Lower lobe of right lung (tissue), 2 donors: ENCODE data around the gene RHOBTB3. TPM values are rescaled to one million over a fixed set of nuclear protein-coding genes. Genes with fewer than 3 reads are reported as not detected.
"Not testable (repeated sequence)": the region's sequence is repeated elsewhere in the genome, so short reads cannot be mapped to it uniquely, and the experiment has no call there.

Source experiments
- ATAC-seq, 2 donors: fragments of 200-7000 bp; cut with Tn5 transposase; one replicate each; pipeline ENCODE4 v1.9.1; 2020 to 2022; ENCODE audit warnings: mild to moderate bottlenecking in 2 of 2, moderate library complexity in 2 of 2
- DNase-seq: peaks from one replicate; pipeline ENCODE4 v3.0.0-alpha.2; 2020
- H3K27ac ChIP-seq: fragments of 200-600 bp; one replicate; pipeline ENCODE4 v1.8.0; 2022
- H3K27me3 ChIP-seq: fragments of 200-600 bp; one replicate; pipeline ENCODE4 v1.8.0; 2022; ENCODE audit warnings: low read depth
- H3K36me3 ChIP-seq: fragments of 200-600 bp; one replicate; pipeline ENCODE4 v1.8.0; 2022; ENCODE audit warnings: mild to moderate bottlenecking
- H3K4me1 ChIP-seq: fragments of 200-600 bp; one replicate; pipeline ENCODE4 v1.8.0; 2022
- H3K4me3 ChIP-seq: fragments of 200-600 bp; one replicate; pipeline ENCODE4 v1.8.0; 2022; ENCODE audit warnings: mild to moderate bottlenecking
- H3K9me3 ChIP-seq: fragments of 200-600 bp; one replicate; pipeline ENCODE4 v1.8.0; 2022
- CTCF ChIP-seq: fragments of 200-600 bp; IDR thresholded peaks from one replicate; pipeline ENCODE4 v1.8.0; 2022; ENCODE audit warnings: antibody characterized with exemption, mild to moderate bottlenecking
- intact Hi-C: fragments of 100-400 bp; cut with DNase I; formaldehyde crosslinking; loops from one replicate; pipeline ENCODE4 v1.11.0; 2022
- total RNA-seq: library from RNA; stranded (reverse); fragmentation: NEBNext Ultra II Directional; extraction: Animal tissue kit (Norgen Biotek cat#: 25700); gene quantifications from one replicate; pipeline ENCODE4 v1.2.1, GENCODE V29; 2021
- donor health status: DM: no; HTN: yes; CAD: no; lungs with severe emphysema.

The RHOBTB3 gene
- total RNA-seq, 1 donor from 2014 or later: 51.7 TPM

GRCh38 chr5:95690333-95690732 lies 40.8 kb upstream of the RHOBTB3 start:
- no peak for DNase-seq
- intact Hi-C loops: no loop called here
- H3K9me3 ChIP-seq: no peaks in the 10 kb centered on the region
- no peaks in the 10 kb centered on the region for H3K27me3 ChIP-seq
- no peaks in the 10 kb centered on the region for H3K4me1 ChIP-seq
- H3K4me3 ChIP-seq: no peak overlapping the region
- no peak for ATAC-seq
- H3K36me3 ChIP-seq: no peaks in the 10 kb centered on the region
- no peak overlapping the region for H3K27ac ChIP-seq
- no peak for TF ChIP-seq CTCF

GRCh38 chr5:95697781-95698681 lies 33.1 kb upstream of the RHOBTB3 start:
- Histone ChIP-seq H3K36me3 (no peaks in the 10 kb centered on the region), H3K4me1 (no peaks in the 10 kb centered on the region), H3K27ac (no peak overlapping the region), H3K9me3 (no peaks in the 10 kb centered on the region), H3K27me3 (no peaks in the 10 kb centered on the region), H3K4me3 (no peak overlapping the region)
- ATAC-seq (peak in 1 of 2 donors; percentile 69), DNase-seq (no peak)
- intact Hi-C loops: no loop called here
- no peak for TF ChIP-seq CTCF

- intact Hi-C loops: no loop called here
These were observed 31.8 kb upstream of the RHOBTB3 start for GRCh38 chr5:95699337-95699736.

GRCh38 chr5:95701074-95701473 lies 30.1 kb upstream of the RHOBTB3 start:
- ATAC-seq (no peak), DNase-seq (no peak)
- intact Hi-C loops: no loop called here
- H3K27ac ChIP-seq: no peak overlapping the region
- H3K36me3 ChIP-seq: no peaks in the 10 kb centered on the region
- H3K4me3 ChIP-seq: no peak overlapping the region
- no peaks in the 10 kb centered on the region for H3K27me3 ChIP-seq
- no peak for TF ChIP-seq CTCF
- H3K9me3 ChIP-seq: no peaks in the 10 kb centered on the region
- no peaks in the 10 kb centered on the region for H3K4me1 ChIP-seq

More at GRCh38 chr5:95699337-95699736, 31.8 kb upstream of the RHOBTB3 start:
- DNase-seq (no peak), ATAC-seq (no peak)
- no peaks in the 10 kb centered on the region for H3K36me3 ChIP-seq
- no peak overlapping the region for H3K27ac ChIP-seq
- H3K9me3 ChIP-seq: no peaks in the 10 kb centered on the region
- H3K4me3 ChIP-seq: no peak overlapping the region
- no peaks in the 10 kb centered on the region for H3K27me3 ChIP-seq
- no peaks in the 10 kb centered on the region for H3K4me1 ChIP-seq
- TF ChIP-seq CTCF: no peak

GRCh38 chr5:95704150-95704549 lies 27.0 kb upstream of the RHOBTB3 start:
- ATAC-seq (no peak), DNase-seq (no peak)
- intact Hi-C loops: no loop called here
- Histone ChIP-seq H3K27ac (no peak overlapping the region), H3K4me3 (no peak overlapping the region), H3K4me1 (no peaks in the 10 kb centered on the region), H3K27me3 (no peaks in the 10 kb centered on the region), H3K9me3 (no peaks in the 10 kb centered on the region), H3K36me3 (no peaks in the 10 kb centered on the region)
- TF ChIP-seq CTCF: no peak

- H3K27me3 ChIP-seq, H3K9me3 ChIP-seq, H3K4me1 ChIP-seq, intact Hi-C loops, ATAC-seq, H3K4me3 ChIP-seq, DNase-seq, H3K36me3 ChIP-seq, H3K27ac ChIP-seq: not testable (repeated sequence)
These were observed 24.9 kb upstream of the RHOBTB3 start for GRCh38 chr5:95706196-95706595.
